EL (cell line): Measurements from ENCODE around the gene CACNA1C.

Experiments
- DNase-seq: peaks from one replicate; pipeline ENCODE4 v3.0.0-alpha.2; 2016

CACNA1C gene

GRCh38 chr12:2302711-2303580 lies 250.2 kb downstream of the CACNA1C start:
- DNase-seq: no peak

- DNase-seq: no peak
Measured at GRCh38 chr12:2304223-2304622, 251.4 kb downstream of the CACNA1C start.

GRCh38 chr12:2306012-2306411 lies 253.2 kb downstream of the CACNA1C start:
- DNase-seq: no peak

GRCh38 chr12:2306735-2307134 lies 253.9 kb downstream of the CACNA1C start:
- no peak for DNase-seq

- DNase-seq: no peak
Measured at GRCh38 chr12:2307550-2307949, 254.8 kb downstream of the CACNA1C start.

- DNase-seq: no peak
Measured at GRCh38 chr12:2309647-2310046, 256.9 kb downstream of the CACNA1C start.

GRCh38 chr12:2311020-2311778 lies 258.4 kb downstream of the CACNA1C start:
- peak; percentile 91 for DNase-seq

- no peak for DNase-seq
Measured at GRCh38 chr12:2312175-2312574, 259.4 kb downstream of the CACNA1C start.

GRCh38 chr12:2312770-2313169 lies 260.0 kb downstream of the CACNA1C start:
- no peak for DNase-seq

GRCh38 chr12:2314492-2314891 lies 261.7 kb downstream of the CACNA1C start:
- no peak for DNase-seq

GRCh38 chr12:2317772-2318171 lies 265.0 kb downstream of the CACNA1C start:
- no peak for DNase-seq

- no peak for DNase-seq
Measured at GRCh38 chr12:2318286-2318685, 265.5 kb downstream of the CACNA1C start.

GRCh38 chr12:2319136-2319535 lies 266.3 kb downstream of the CACNA1C start:
- no peak for DNase-seq

GRCh38 chr12:2319737-2320506 lies 267.1 kb downstream of the CACNA1C start:
- DNase-seq: peak; percentile 73

GRCh38 chr12:2320841-2321240 lies 268.1 kb downstream of the CACNA1C start:
- no peak for DNase-seq

GRCh38 chr12:2322554-2323120 lies 269.9 kb downstream of the CACNA1C start:
- no peak for DNase-seq

GRCh38 chr12:2323532-2324255 lies 270.9 kb downstream of the CACNA1C start:
- no peak for DNase-seq

- DNase-seq: no peak
Measured at GRCh38 chr12:2324387-2324786, 271.6 kb downstream of the CACNA1C start.

GRCh38 chr12:2325519-2325918 lies 272.7 kb downstream of the CACNA1C start:
- no peak for DNase-seq

GRCh38 chr12:2326470-2326869 lies 273.7 kb downstream of the CACNA1C start:
- DNase-seq: no peak

GRCh38 chr12:2328661-2329060 lies 275.9 kb downstream of the CACNA1C start:
- no peak for DNase-seq

GRCh38 chr12:2329661-2330210 lies 276.9 kb downstream of the CACNA1C start:
- no peak for DNase-seq
